Measurements from ENCODE around the gene KLHDC7B. TPM values are rescaled to one million over a fixed set of nuclear protein-coding genes. Genes with fewer than 3 reads are reported as not detected.

Gene KLHDC7B
- total RNA-seq, 2 donors from 2014 or later, result 0.07 to 0.16 TPM

- Histone ChIP-seq H3K36me3 (peaks cover 10% of the 10 kb centered on the region), H3K27me3 (no peaks in the 10 kb centered on the region), H3K4me1 (peaks cover 16% of the 10 kb centered on the region), H3K27ac (peak overlapping the region; percentile 100), H3K4me3 (peak overlapping the region; percentile 85), H3K9ac (ENCODE audit: low read depth in 2 of 2, low read length in 2 of 2) (peak overlapping the region; percentile 86), H3K9me3 (no peaks in the 10 kb centered on the region)
- no peak for TF ChIP-seq CTCF (IDR thresholded peaks at IDR 0.05)
- intact Hi-C loops (cut with DNase I), result no loop called here
- DNase-seq, result no peak
Measured at GRCh38 chr22:50525858-50526107, 19.9 kb upstream of the KLHDC7B start.

GRCh38 chr22:50526108-50526833, 19.4 kb upstream of the KLHDC7B start:
- intact Hi-C loops (cut with DNase I), result no loop called here
- DNase-seq, result peak; percentile 86
- H3K36me3 ChIP-seq, result peaks cover 10% of the 10 kb centered on the region
- H3K4me3 ChIP-seq, result peak overlapping the region; percentile 85
- peak; percentile 44 for TF ChIP-seq CTCF (IDR thresholded peaks at IDR 0.05)
- H3K9me3 ChIP-seq, result no peaks in the 10 kb centered on the region
- H3K27me3 ChIP-seq, result no peaks in the 10 kb centered on the region
- peak overlapping the region; percentile 100 for H3K27ac ChIP-seq
- H3K9ac ChIP-seq (ENCODE audit: low read depth in 2 of 2, low read length in 2 of 2), result peak overlapping the region; percentile 86
- peaks cover 16% of the 10 kb centered on the region for H3K4me1 ChIP-seq

- intact Hi-C loops (cut with DNase I), result no loop called here
- Histone ChIP-seq H3K36me3 (peaks cover 10% of the 10 kb centered on the region), H3K9ac (ENCODE audit: low read depth in 2 of 2, low read length in 2 of 2) (peak overlapping the region; percentile 86), H3K27me3 (no peaks in the 10 kb centered on the region), H3K4me1 (peaks cover 16% of the 10 kb centered on the region), H3K4me3 (peak overlapping the region; percentile 85), H3K27ac (peak overlapping the region; percentile 100), H3K9me3 (no peaks in the 10 kb centered on the region)
- no peak for TF ChIP-seq CTCF (IDR thresholded peaks at IDR 0.05)
- peak; percentile 68 for DNase-seq
Measured at GRCh38 chr22:50526834-50527801, 18.6 kb upstream of the KLHDC7B start.

GRCh38 chr22:50527921-50528681, 17.6 kb upstream of the KLHDC7B start:
- H3K27ac ChIP-seq, result peak overlapping the region; percentile 100
- DNase-seq, result no peak
- H3K27me3 ChIP-seq, result no peaks in the 10 kb centered on the region
- peak overlapping the region; percentile 55 for H3K4me3 ChIP-seq
- intact Hi-C loops (cut with DNase I), result no loop called here
- peaks cover 16% of the 10 kb centered on the region for H3K4me1 ChIP-seq
- H3K9me3 ChIP-seq, result no peaks in the 10 kb centered on the region
- H3K9ac ChIP-seq (ENCODE audit: low read depth in 2 of 2, low read length in 2 of 2), result no peak overlapping the region
- H3K36me3 ChIP-seq, result peaks cover 6% of the 10 kb centered on the region
- TF ChIP-seq CTCF (IDR thresholded peaks at IDR 0.05), result no peak
